ENCODE results near the gene KCP. TPM values are rescaled to one million over a fixed set of nuclear protein-coding genes. Genes with fewer than 3 reads are reported as not detected.

The KCP gene
- polyA plus RNA-seq, 3 donors: 0.11 to 0.16 TPM; not detected in 1

GRCh38 chr7:128939075-128939860 is 28.8 kb upstream of the KCP start:
- H3K27ac Mint-ChIP-seq: peak overlapping the region; percentile 94 to 98 (median 96)
- H3K4me3 ChIP-seq (replicated peaks in 1 of 3; ENCODE audit: low read depth in 2 of 3, low read length in 3 of 3): peak overlapping the region; percentile 86 to 97 (median 87)
- intact Hi-C loops (cut with micrococcal nuclease): no loop called here
- H3K4me1 ChIP-seq (ENCODE audit: control insufficient read depth in 1 of 2, insufficient read depth in 2 of 2, low read length in 2 of 2): peaks cover 72 to 80% of the 10 kb centered on the region in 2 donors
- H2AFZ ChIP-seq (ENCODE audit: insufficient read depth, low read depth, low read length, poor library complexity, severe bottlenecking): peak overlapping the region; percentile 37
- no peaks in the 10 kb centered on the region for H3K9me3 Mint-ChIP-seq
- H3K4me2 ChIP-seq (replicated peaks; ENCODE audit: extremely low read depth, low read length, poor library complexity, severe bottlenecking): peak overlapping the region; percentile 86
- peak overlapping the region; percentile 99 for H3K4me3 Mint-ChIP-seq
- peak; percentile 51 to 84 (median 63) for DNase-seq
- H4K20me1 ChIP-seq (ENCODE audit: insufficient read depth, low read length): peaks cover 42% of the 10 kb centered on the region
- H3K36me3 Mint-ChIP-seq: peaks cover 11 to 25% of the 10 kb centered on the region in 2 donors
- H3K79me2 ChIP-seq (ENCODE audit: insufficient read depth, low read length): peaks cover 88% of the 10 kb centered on the region
- H3K4me1 Mint-ChIP-seq: peaks cover 76% of the 10 kb centered on the region
- no peaks in the 10 kb centered on the region for H3K27me3 Mint-ChIP-seq (ENCODE audit: low read depth in 3 of 3)
- H3K36me3 ChIP-seq (replicated peaks in 1 of 2; ENCODE audit: control insufficient read depth in 1 of 2, insufficient read depth in 2 of 2, low read length in 2 of 2): peaks cover 9 to 19% of the 10 kb centered on the region in 2 donors
- no peak for TF ChIP-seq CTCF (IDR thresholded peaks at IDR 0.05)
- 0% methylated on average over 3 of the region's 7 CpGs for WGBS (ENCODE audit: insufficient coverage)
- H3K27ac ChIP-seq (ENCODE audit: low read depth in 1 of 2, low read length in 2 of 2): peak overlapping the region; percentile 90 to 97
- peak overlapping the region; percentile 95 for H3K9ac ChIP-seq (ENCODE audit: insufficient read depth, low read length, poor library complexity, severe bottlenecking)
- H3K27me3 ChIP-seq (ENCODE audit: control insufficient read depth in 2 of 2, insufficient read depth in 2 of 2, low read length in 2 of 2): no peaks in the 10 kb centered on the region
- H3K9me3 ChIP-seq (replicated peaks in 1 of 2; ENCODE audit: control insufficient read depth in 1 of 2, insufficient read depth in 1 of 2, low read length in 2 of 2): no peaks in the 10 kb centered on the region

GRCh38 chr7:128938544-128939074 is 28.1 kb upstream of the KCP start:
- Histone ChIP-seq H3K27me3 (ENCODE audit: control insufficient read depth in 2 of 2, insufficient read depth in 2 of 2, low read length in 2 of 2) (no peaks in the 10 kb centered on the region), H3K4me2 (replicated peaks; ENCODE audit: extremely low read depth, low read length, poor library complexity, severe bottlenecking) (peak overlapping the region; percentile 86), H3K9ac (ENCODE audit: insufficient read depth, low read length, poor library complexity, severe bottlenecking) (peak overlapping the region; percentile 95), H3K79me2 (ENCODE audit: insufficient read depth, low read length) (peaks cover 85% of the 10 kb centered on the region), H3K36me3 (replicated peaks in 1 of 2; ENCODE audit: control insufficient read depth in 1 of 2, insufficient read depth in 2 of 2, low read length in 2 of 2) (peaks cover 9 to 16% of the 10 kb centered on the region in 2 donors), H3K4me1 (ENCODE audit: control insufficient read depth in 1 of 2, insufficient read depth in 2 of 2, low read length in 2 of 2) (peaks cover 73 to 80% of the 10 kb centered on the region in 2 donors), H3K27ac (ENCODE audit: low read depth in 1 of 2, low read length in 2 of 2) (peak overlapping the region; percentile 90 to 97), H3K4me3 (replicated peaks in 1 of 3; ENCODE audit: low read depth in 2 of 3, low read length in 3 of 3) (peak overlapping the region; percentile 86 to 97 (median 87)), H3K9me3 (replicated peaks in 1 of 2; ENCODE audit: control insufficient read depth in 1 of 2, insufficient read depth in 1 of 2, low read length in 2 of 2) (no peaks in the 10 kb centered on the region), H4K20me1 (ENCODE audit: insufficient read depth, low read length) (peaks cover 35% of the 10 kb centered on the region), H2AFZ (ENCODE audit: insufficient read depth, low read depth, low read length, poor library complexity, severe bottlenecking) (peak overlapping the region; percentile 77)
- no peaks in the 10 kb centered on the region for H3K9me3 Mint-ChIP-seq
- peaks cover 10 to 20% of the 10 kb centered on the region in 2 donors for H3K36me3 Mint-ChIP-seq
- TF ChIP-seq CTCF (IDR thresholded peaks at IDR 0.05): no peak
- intact Hi-C loops (cut with micrococcal nuclease): no loop called here
- DNase-seq: peak; percentile 30 to 69 (median 43)
- H3K27ac Mint-ChIP-seq: peak overlapping the region; percentile 94 to 98 (median 97)
- H3K27me3 Mint-ChIP-seq (ENCODE audit: low read depth in 3 of 3): no peaks in the 10 kb centered on the region
- under 1% methylated on average over 16 of the region's 30 CpGs for WGBS (ENCODE audit: insufficient coverage)
- H3K4me3 Mint-ChIP-seq: peak overlapping the region; percentile 99
- H3K4me1 Mint-ChIP-seq: peaks cover 76% of the 10 kb centered on the region

Measured in CD14-positive monocyte (primary cell).